HG03108 (cell line): ENCODE results near the gene SNX1.

Source experiments
- ATAC-seq: cut with Tn5 transposase; IDR thresholded peaks from one replicate; pipeline ENCODE4 v1.9.1; 2021; ENCODE audit warnings: moderate library complexity; ENCODE audit not compliant: unreplicated experiment

SNX1 gene

DNA sequence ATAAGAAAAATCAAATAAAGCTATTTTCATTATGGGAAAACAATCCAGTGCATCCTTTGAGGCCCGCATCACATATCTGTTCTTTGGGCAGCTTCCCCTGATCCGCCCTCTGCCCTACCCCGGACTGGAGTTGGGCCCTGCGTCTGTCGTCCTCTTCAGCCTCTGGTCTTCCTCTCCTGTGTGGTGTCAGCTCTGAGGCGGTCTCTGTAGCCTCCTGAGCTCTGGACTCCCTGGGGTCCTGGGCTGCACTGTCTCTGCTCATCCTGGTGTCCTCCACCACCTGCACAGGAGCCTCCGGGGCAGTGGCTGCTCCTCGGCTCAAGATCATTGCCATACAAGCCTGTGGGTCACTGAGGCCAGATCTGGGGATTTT, 48.4 kb downstream of the SNX1 start:
- peak; percentile 8 for ATAC-seq

DNA sequence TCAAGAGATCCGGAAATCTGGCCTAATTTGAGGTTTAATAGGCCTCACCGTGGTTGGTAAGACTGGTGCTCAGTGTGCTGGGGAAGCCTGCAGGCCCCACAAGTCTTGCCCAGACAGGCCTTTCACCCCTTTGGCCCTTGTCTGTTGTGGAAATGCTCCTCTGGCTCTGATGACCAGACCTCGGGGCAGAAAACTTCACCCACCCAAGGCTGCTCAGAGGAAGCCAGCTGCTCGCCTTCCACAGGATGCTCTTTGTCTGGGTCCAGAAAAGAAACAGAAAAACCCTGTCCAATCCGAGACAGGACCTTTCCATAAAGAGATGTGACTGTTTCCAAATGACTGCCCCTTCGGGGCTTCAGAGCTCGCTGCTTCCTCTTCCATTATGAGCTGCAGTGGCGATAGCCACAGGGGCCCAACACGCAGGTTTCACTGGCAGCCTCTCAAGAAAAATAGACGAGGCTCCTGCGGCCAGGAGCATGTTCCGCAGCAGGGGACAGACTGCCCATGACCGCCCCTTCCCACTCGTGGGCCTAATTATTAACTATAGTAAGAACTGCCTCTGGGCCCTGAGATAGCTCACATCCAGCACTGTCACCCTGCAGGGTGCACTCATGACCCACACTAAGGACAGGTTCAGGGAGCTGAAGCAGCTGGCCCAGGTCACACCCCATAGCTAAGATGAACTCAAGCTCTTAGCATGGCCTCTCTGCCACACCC, 48.9 kb downstream of the SNX1 start:
- ATAC-seq: peak; percentile 72

DNA sequence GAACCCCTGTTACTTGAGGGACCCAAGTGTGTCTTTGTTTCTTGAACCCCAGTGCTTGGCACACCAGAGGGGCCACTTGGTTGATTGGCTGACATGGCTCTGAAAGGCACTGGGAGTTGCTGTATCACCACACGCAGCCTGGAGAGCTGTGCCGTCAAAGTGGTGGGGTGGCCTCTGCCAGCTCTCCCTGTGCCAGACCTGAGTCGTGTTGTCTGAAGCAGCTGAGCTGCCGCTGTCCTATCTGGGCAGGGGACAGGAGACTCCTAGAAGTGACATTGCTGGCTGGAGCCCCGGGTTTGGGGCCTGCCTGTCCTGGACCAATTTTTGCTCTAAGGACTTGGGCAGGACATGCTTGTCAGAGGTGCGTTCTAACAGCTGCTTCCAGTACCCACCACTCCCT, 50.3 kb downstream of the SNX1 start:
- no peak for ATAC-seq

DNA sequence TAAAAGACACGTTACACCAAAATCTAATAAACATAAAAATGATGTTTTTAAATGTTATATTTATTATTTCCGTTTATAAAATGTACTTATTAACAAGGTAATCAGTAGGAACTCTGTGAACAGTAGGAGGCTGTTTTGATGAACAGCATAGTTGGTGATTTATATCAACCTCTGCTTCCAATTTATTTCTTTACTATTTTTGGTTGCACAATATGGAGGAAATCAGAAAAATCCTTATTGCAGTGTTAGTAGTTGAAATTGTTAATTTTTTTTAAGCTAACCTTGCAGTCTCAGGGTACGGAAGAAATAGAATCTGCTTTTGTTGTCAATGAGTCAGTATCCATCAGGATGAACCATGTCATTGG, 50.7 kb downstream of the SNX1 start:
- no peak for ATAC-seq

DNA sequence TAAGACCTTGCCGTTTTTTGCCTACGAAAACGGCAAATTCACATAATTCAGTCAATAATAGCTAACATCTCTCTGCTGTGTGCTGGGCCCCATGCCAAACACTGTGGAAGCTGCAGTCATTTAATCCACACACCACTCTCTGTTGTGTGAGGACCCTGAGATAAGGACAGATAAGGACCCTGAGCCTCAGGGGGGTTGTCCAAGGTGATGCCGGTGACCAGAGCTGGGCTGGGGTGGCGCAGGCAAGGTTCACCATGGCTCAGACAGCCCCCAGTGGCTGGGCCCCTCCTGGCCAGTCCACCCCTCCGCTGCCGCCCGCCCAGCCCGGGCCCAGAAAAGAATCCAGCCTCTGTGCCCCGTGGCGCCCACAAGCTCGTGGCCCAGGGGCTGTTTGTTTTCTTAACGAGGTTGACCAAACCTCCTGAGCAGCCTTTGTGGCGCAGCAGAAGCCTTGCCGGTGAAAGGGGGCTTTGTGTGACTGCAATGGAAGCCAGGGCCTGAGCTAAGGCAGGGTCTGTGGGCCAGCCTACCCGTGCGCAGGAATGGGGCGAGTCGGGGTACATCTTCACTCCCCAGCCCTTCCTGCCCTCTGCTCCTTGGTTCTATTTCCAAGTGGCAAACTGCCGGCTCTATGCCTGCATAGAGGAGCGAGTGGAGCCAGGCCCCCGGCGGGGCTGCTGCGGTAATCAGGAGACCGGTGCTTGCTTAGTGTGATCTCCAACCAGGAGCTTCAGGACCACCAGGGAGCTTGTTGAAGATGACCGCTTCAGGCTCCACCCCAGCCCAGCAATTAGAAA, 51.3 kb downstream of the SNX1 start:
- ATAC-seq: no peak

DNA sequence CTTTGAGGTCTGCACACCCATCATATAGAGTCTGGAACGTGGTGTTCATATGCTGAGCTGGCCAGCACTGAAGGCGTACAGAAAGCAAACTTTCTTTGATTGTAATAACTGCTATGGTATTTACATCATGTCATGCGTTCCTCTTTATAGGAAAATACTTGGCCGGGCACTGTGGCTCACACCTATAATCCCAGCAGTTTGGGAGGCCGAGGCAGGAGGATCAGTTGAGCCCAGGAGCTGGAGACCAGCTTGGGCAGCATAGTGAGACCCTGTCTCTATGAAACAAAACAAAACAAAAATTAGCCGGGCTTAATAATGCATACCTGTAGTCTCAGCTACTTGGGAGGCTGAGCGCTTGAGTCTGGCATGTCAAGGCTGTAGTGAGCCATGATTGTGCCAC, 52.4 kb downstream of the SNX1 start:
- no peak for ATAC-seq

DNA sequence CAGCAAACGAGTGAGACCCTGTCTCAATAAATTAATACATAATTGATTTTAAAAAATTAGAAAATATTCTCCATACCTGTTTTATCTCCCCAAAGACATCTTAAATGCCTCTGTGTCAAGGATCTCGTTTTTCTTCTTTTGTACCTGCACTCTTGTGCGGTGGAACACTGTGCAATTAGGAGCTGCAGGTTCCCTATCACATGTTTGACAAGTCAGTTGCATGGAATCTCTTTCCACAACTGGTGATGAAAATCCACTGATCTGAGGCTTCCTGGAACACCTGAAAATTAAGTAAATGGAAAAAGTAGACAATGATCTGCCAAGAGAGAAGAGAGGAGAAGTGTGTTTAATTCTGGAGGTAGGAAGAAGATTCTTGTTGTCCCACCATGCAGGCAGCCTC, 52.8 kb downstream of the SNX1 start:
- no peak for ATAC-seq

DNA sequence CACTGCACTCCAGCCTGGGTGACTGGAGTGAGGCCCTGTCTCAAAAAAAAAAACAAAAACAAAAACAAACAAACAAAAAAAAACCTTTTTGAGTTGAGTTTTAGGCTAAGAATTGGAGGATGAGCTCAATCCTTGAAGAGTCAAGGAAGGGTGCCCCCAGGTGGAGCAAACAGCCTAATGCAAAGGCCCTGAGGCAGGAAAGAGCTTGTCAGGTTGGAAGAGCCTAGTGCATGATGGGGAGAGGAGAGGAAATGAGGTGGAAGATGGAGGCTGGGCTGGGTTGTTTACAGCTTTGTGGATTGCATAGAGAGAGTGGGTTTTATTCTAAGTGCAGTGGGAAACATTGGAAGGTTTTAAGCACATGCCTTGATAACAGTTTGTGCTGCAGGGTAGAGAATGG, 53.6 kb downstream of the SNX1 start:
- no peak for ATAC-seq

DNA sequence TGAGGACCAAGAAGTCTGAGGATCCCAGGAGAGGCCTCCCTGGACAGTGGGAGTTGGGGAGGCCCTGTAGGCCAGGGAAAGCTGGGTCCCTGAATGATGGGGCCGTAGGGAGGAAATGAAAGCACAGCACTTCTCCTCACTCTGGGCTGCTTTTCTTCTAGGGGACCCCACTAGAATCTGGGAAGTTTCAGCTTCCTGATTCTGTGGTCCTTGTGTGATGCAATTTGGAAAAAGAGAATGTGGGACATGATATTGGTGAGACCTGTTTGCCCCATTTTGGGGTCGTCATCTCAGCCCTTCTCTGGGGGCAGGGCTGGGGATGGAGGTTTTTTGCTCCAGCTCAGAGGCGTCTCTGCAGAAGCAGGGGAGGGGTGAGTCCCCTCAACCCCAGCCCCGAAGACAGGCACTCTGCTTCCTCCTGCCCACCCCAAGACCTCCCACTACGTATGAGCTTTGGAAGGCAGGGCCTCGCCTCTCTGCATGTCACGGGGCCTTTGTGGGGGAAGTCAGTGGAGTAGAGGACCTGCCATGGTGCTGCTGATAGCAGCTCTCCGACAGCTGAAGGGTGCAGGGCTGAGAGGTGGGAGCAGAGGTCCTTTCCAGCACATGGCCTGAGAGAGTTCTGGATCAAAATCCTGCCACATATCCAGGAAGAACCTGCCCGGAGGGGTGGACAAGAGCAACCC, 54.3 kb downstream of the SNX1 start:
- ATAC-seq: no peak

DNA sequence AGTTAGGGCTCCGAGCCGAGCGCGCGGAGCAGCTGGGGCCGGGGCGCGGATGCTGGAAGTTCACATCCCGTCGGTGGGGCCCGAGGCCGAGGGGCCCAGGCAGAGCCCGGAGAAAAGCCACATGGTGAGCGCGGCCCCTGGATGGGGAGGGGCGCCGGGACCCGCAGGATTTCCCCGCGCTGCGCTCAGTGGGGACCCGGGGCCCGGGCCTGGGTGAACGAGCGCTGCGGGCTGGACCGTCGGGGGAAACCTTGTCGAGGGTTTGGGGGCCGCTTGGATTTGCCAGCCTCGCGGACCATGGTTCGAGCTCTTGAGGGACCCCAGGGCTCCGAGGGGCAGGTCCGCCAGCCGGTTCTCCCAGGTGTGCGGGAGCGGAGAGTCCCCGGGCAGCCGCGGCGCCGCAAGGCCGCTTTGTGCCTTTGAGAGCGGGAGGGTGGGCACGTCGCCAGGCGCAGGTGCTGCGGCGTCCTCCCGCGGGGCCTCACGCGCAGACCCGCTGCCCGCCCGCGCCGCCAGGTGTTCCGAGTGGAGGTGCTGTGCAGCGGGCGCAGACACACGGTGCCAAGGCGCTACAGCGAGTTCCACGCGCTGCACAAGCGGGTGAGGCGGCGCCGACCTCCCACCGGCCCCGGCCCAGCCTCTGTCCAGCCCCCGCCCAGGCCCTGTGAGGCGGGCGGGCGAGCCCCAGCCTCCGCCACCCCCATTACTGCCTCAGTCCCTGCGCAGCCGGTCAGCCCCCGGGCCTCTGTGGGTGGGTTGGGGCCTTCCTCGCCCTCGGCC, 56.1 kb downstream of the SNX1 start, which contains the start of gene SNX22:
SNX22 (plus strand) TSS at position 5 of the 780 bp plus-strand sequence; CDS start at position 50, 45 bp downstream.
- ATAC-seq: peak; percentile 6

DNA sequence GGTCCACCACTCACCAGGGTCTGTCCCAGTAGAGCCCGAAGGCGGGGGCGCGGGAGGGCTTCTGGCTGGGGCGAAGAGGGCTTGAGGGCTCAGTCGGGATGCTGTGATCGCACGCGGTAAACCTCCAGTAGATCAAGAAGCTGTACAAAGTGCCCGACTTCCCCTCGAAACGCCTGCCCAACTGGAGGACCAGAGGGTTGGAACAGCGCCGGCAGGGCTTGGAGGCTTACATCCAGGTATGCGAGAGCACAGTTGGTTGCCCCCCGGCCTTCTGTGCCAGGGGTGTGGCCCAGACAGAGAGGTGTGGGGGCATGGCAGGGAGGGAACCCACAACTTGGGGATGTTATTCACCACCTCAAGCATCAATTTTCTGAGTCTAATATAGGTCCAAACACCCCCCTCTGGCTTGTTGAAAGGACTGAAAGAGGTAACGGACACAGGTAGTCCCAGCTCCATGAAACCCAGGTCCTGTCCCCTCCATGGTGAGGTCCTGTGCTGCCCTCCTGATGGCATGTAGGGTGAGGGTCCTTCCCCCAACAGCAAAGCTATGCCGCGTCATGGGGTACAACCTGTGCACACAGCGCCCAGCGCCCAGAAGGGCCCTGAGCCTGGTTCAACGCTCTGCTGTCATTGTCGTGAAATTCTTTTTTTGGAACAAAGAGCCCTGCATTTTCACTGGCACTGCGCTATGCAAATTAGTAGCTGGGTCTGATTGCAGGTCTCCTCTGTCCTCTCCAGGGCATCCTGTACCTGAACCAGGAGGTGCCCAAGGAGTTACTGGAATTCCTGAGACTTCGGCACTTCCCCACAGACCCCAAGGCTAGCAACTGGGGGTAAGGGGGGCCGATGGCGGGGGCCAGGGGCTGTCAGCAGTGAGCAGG, 57.0 kb downstream of the SNX1 start:
- no peak for ATAC-seq

DNA sequence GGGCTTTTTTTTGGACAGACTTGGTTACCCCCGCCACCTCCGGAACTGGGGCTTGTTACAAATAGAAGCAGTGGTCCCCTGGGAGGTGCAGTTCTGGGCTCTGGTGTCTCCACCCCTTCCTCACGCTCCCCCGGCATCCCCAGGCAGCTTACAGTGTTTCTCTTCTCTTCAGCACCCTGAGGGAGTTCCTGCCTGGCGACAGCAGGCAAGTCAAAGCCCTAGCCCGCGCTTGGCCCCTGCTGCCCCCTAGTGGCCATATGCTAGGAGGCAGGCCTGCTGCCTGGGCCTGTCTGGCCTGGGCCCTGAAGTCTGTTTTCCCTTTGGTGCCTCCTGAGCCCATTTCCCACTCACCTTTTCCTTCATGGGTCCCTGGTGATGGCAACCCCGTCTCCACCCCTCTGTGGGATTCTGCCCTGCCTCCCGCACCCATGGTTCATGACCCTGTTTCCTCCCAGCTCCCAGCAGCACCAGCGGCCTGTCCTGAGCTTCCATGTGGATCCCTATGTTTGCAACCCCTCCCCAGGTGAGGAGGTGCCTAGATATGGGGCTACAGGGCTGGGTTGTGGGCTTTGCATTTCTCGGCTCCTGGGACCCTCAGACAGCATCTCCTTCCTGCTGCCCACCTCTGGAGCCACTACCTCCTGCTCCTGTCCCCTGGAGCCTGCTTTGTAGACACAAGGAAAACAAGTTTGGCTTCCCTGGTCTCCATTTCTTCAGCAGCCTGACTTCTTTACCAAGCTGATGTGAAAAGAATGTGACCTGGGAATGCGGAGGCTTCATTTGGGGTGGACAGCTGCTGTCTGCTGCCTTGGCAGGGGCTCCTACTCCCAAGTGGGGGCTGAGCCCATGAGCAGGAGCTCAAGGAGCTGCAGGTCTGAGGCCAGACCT, 57.9 kb downstream of the SNX1 start:
- peak; percentile 45 for ATAC-seq

DNA sequence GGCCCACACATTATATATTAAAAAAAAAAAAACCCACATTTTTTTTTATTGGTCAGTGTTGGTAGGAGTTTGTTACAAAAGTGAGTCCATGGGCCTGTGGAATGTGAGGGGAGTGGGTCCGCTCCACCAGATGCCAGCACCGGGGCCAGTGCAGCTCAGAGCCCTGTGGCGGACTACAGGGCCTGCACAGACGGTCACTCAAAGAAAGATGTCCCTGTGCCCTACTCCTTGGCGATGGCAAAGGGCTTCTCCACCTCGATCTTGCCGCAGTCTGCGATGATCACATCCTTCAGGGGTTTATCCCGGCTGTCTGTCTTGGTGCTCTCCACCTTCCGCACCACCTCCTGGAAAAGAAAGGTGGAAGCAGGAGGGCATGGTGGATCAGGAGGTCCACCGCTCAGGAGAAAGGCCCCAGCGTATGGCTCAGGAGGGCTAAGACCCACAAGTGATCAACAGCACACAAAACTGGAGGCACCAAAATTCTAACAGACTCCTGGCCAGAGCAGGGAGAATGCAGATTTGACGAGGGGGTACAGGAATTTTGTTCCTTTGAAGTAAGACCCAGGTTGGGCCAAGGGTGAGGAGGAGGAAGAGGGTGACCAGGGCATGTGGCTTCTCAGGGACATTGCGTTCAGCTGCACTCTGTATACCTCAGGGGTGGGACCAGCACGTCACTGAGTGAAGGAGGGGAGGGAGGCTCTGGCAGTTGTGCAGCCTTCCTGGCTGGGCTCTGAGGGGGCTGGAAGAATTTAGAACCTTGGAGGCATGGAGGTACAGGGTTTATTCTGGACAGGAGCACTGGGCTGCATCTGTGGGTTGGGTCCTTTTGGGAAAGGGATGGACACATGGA, 60.2 kb downstream of the SNX1 start:
- ATAC-seq: no peak

DNA sequence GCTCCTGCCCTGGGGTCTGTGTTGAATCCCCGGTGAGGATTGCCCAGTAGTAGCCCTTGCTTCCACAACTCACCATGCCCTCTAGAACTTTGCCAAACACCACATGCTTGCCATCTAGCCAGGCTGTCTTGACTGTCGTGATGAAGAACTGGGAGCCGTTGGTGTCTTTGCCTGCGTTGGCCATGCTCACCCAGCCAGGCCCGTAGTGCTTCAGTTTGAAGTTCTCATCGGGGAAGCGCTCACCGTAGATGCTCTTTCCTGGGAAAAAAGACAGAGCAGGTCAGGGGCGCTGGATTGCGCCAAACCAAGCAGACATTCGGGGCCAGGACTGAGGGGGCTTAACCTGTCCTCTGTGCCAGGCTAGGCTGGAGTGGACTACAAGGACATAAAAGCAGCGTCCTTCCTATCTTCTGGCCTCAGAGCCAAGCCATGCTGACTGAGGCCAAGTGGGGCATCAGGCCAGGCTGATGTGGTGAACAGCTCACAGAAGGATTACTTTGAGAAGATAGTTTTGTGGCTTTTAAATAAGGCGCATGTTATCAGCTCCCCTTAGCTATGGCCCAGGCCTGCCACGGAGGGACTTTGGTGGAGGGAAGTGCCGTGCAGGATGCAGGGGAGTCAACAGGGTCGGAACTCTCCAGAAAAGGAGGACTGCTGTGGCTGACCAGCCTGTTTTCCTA, 61.0 kb downstream of the SNX1 start:
- no peak for ATAC-seq

DNA sequence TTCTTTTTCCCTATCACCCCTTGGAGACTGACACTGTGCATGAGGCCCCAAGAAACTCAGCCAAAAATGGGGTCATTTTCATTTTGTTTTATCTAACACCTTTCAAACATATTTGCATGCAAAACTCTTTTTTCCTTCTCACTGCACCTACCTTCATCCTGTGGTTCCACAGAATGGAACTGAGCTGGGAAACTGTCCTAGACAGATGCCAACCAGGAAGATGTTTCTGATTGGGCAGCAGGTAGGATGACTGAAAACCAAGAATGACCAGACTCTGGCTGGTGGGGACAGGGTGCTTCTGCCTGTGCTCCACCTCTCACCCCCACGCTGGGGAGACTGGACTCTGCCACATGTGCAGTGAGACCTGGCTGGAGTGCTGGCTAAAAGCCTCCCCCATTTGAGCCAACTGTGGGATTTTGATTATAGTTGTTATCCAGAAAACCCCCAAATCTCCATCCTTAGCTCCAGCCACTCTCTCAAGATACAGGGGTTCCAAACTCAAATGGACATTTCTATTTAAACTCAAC, 61.9 kb downstream of the SNX1 start:
- no peak for ATAC-seq

DNA sequence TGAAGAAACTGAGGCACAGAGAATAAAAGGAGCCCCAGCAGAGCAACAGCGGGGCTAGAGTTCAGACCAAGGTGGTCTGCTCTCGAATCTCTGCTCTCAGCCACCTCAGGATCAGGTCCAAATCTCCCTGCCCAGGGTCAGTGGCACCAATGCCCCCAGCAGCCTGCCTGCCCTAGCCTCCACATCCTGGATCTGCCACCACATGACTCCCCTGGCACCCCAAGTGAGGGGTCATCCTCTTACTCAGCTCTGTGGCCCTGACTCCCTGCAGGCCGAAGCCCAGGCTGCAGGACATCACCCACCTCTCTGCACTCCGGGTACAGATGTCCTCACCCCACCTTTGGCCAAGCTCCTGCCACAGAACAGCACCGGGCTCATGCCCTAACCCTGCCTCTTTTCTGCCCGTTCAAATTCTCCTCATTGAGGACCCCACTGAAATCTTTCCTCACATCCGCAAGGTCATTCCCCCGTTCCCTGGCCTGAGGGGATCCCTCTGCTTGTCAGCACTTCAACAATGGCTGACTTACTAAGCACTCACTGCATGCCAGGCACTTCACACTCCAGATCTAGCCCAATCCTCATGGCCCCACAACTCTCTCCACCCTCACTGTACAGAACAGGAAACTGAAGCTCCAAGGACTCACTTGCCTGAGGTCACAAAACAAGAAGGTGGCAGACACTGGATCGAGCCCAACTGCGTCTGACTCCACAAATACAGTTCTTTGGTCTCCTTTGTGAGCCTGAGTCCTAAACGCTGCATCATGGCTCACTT, 62.8 kb downstream of the SNX1 start:
- ATAC-seq: no peak
